HG03175 (cell line): ENCODE data around the gene DDX39B.
A peak's percentile ranks its signal among the peaks of the same experiment; 100 is the strongest.
"Not testable (repeated sequence)": the region's sequence is repeated elsewhere in the genome, so short reads cannot be mapped to it uniquely, and the experiment has no call there.

ENCODE experiments used
- ATAC-seq: cut with Tn5 transposase; IDR thresholded peaks from one replicate; pipeline ENCODE4 v1.9.1; 2021; ENCODE audit warnings: mild to moderate bottlenecking, moderate library complexity; ENCODE audit not compliant: unreplicated experiment

The DDX39B gene

GRCh38 chr6:31575952-31576685 lies 34.3 kb upstream of the DDX39B start:
- no peak for ATAC-seq

GRCh38 chr6:31575335-31575901 lies 33.6 kb upstream of the DDX39B start, which contains the start of gene TNF:
Gene TNF, plus strand, starts transcription at chr6:31575565. Its CDS starts 177 bp downstream, at chr6:31575742.
- no peak for ATAC-seq

GRCh38 chr6:31574106-31575061 lies 32.6 kb upstream of the DDX39B start:
- no peak for ATAC-seq

- ATAC-seq: no peak
These were observed 31.7 kb upstream of the DDX39B start for GRCh38 chr6:31573239-31574105.

- peak; percentile 55 for ATAC-seq
These were observed 30.5 kb upstream of the DDX39B start, which contains the start of gene LTA for GRCh38 chr6:31572041-31572911. Gene LTA, plus strand, starts transcription at chr6:31572289. Its CDS starts 454 bp downstream, at chr6:31572743.

- no peak for ATAC-seq
These were observed 28.2 kb upstream of the DDX39B start for GRCh38 chr6:31569861-31570536.

- ATAC-seq: peak; percentile 71
These were observed 26.7 kb upstream of the DDX39B start for GRCh38 chr6:31568537-31568961.

GRCh38 chr6:31567531-31568370 lies 25.9 kb upstream of the DDX39B start:
- no peak for ATAC-seq

- ATAC-seq: no peak
These were observed 18.9 kb upstream of the DDX39B start for GRCh38 chr6:31560697-31561058.

GRCh38 chr6:31559958-31560696 lies 18.3 kb upstream of the DDX39B start:
- ATAC-seq: peak; percentile 71

- ATAC-seq: no peak
These were observed 17.8 kb upstream of the DDX39B start for GRCh38 chr6:31559606-31559957.

- ATAC-seq: peak; percentile 32
These were observed 17.1 kb upstream of the DDX39B start for GRCh38 chr6:31558631-31559500.

- no peak for ATAC-seq
These were observed 16.5 kb upstream of the DDX39B start for GRCh38 chr6:31558318-31558625.

GRCh38 chr6:31557443-31558317 lies 15.9 kb upstream of the DDX39B start:
- ATAC-seq: no peak

GRCh38 chr6:31556307-31556706 lies 14.5 kb upstream of the DDX39B start:
- ATAC-seq: no peak

GRCh38 chr6:31551371-31551770 lies 9.6 kb upstream of the DDX39B start:
- not testable (repeated sequence) for ATAC-seq
